ENCODE results near the gene CSMD2. TPM values are rescaled to one million over a fixed set of nuclear protein-coding genes. Genes with fewer than 3 reads are reported as not detected.

Gene CSMD2
- total RNA-seq, 5 donors from 2014 or later (not counting 1 experiment from before 2014, with no cell fraction given), result 0.03 TPM; not detected in 4

DNA sequence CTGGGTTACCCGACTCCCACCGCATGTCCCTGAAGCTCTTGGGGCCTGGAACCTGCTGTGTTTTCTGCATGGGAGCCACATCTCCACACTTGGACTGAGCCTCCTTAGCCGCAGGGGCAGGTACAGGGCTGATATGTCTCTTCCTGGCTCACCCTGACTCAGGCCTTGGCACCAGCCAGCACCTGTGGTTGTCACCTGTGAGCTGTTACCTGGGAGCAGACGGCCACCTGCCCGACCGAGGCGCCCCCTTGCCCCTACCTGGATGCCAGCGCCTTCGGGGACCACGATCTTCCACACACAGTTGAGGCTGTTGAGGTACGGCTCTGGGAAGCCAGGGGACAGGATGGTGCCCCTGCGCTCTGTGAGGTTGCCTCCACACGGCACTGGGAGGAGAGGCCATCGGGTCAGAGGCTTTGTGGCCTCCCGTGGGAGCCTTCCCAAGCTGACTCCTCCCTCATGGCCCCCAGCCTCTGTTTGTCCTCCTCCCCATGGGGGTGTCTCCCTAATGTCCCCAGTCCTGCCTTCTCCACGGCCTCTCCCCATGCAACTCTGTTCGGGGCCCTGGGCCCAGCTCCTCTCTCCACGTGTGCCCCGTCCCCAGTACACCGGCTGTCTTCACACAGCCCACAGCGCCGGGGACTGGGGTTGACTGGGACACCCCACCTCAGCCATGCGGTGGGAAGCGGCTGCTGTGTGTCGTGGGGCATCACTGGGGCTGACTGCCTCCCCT, 540.6 kb downstream of the CSMD2 start:
- Histone ChIP-seq H3K9me3 (no peaks in the 10 kb centered on the region), H3K4me3 (ENCODE audit: control insufficient read depth in 1 of 2, extremely low read depth in 1 of 2, low read length in 1 of 2) (no peak overlapping the region), H3K4me1 (ENCODE audit: control insufficient read depth in 1 of 2, extremely low read depth in 1 of 2, insufficient read depth in 2 of 2, low read length in 2 of 2) (no peaks in the 10 kb centered on the region), H3K36me3 (ENCODE audit: control insufficient read depth in 2 of 2, extremely low read depth in 1 of 2, insufficient read depth in 1 of 2, low read length in 1 of 2) (no peaks in the 10 kb centered on the region), H3K27ac (ENCODE audit: low read length) (no peak overlapping the region), H3K27me3 (replicated peaks in 1 of 2; ENCODE audit: control insufficient read depth in 2 of 2, extremely low read depth in 1 of 2, insufficient read depth in 2 of 2, low read length in 1 of 2) (peaks cover 0 to 30% of the 10 kb centered on the region in 2 experiments)
- DNase-seq, result no peak
- WGBS (ENCODE audit: insufficient coverage), result 87% methylated on average over 21 of the region's 25 CpGs
- Mint-ChIP-seq H3K36me3 (no peaks in the 10 kb centered on the region), H3K27me3 (peaks cover 25 to 30% of the 10 kb centered on the region in 2 donors), H3K4me1 (no peaks in the 10 kb centered on the region), H3K4me3 (no peak overlapping the region), H3K9me3 (no peaks in the 10 kb centered on the region), H3K27ac (no peak overlapping the region)
- ATAC-seq (replicated peaks in 1 of 4), result no peak
- POLR2A ChIA-PET, result no interaction called here
- CTCF ChIA-PET, result no interaction called here

DNA sequence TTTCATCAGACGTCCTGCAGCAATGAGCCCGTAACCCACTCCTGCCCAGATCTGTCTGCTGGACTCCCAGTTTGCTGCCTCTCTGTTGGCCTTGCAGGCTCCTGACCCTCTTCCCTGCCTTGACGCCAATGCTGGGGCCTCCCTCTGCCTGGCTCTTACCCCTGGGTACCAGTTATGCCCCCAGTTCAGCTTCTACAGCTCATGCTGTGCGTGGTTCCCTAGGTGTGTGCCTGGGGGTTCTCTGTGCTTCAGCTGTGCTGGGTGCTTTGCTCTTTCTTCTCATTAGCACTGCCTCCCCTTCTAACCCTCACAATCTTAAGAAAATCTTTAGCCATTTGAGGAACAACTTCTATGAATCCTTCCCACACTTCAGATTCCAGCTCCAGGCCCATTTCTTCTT, 541.2 kb downstream of the CSMD2 start:
- Mint-ChIP-seq H3K36me3 (no peaks in the 10 kb centered on the region), H3K27me3 (peaks cover 26 to 28% of the 10 kb centered on the region in 2 donors), H3K9me3 (no peaks in the 10 kb centered on the region), H3K4me1 (no peaks in the 10 kb centered on the region), H3K27ac (no peak overlapping the region), H3K4me3 (no peak overlapping the region)
- no peak overlapping the region for H3K4me3 ChIP-seq (ENCODE audit: control insufficient read depth in 1 of 2, extremely low read depth in 1 of 2, low read length in 1 of 2)
- ATAC-seq (replicated peaks in 1 of 4) (no peak), DNase-seq (no peak)
- 88% methylated on average over 4 of the region's 4 CpGs for WGBS (ENCODE audit: insufficient coverage)
- no peaks in the 10 kb centered on the region for H3K4me1 ChIP-seq (ENCODE audit: control insufficient read depth in 1 of 2, extremely low read depth in 1 of 2, insufficient read depth in 2 of 2, low read length in 2 of 2)
- ChIA-PET POLR2A (no interaction called here), CTCF (no interaction called here)
- H3K9me3 ChIP-seq, result no peaks in the 10 kb centered on the region
- no peak overlapping the region for H3K27ac ChIP-seq (ENCODE audit: low read length)
- peaks cover 0 to 35% of the 10 kb centered on the region in 2 experiments for H3K27me3 ChIP-seq (replicated peaks in 1 of 2; ENCODE audit: control insufficient read depth in 2 of 2, extremely low read depth in 1 of 2, insufficient read depth in 2 of 2, low read length in 1 of 2)
- H3K36me3 ChIP-seq (ENCODE audit: control insufficient read depth in 2 of 2, extremely low read depth in 1 of 2, insufficient read depth in 1 of 2, low read length in 1 of 2), result no peaks in the 10 kb centered on the region

DNA sequence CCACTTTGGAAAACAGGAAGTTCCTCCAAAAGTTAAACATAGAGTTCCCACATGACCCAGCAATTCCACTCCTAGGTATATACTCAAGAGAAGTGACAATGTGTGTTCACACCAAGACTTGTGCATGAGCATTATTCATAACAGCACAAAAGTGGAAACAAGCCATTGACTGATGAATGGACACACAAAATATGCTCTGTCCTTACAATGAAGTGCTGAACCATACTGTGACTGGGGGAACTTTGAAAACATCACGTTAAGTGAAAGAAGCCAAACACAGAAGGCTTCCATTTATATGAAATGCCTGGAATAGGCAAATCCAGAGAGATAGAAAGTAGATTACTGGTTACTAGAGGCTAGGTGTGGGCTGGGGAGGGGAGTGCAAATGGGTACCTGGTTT, 542.3 kb downstream of the CSMD2 start:
- WGBS (ENCODE audit: insufficient coverage), result 78% methylated on average over 1 of the region's 1 CpG
- DNase-seq (no peak), ATAC-seq (replicated peaks in 1 of 4) (no peak)
- Histone ChIP-seq H3K27ac (ENCODE audit: low read length) (no peak overlapping the region), H3K9me3 (no peaks in the 10 kb centered on the region), H3K4me1 (ENCODE audit: control insufficient read depth in 1 of 2, extremely low read depth in 1 of 2, insufficient read depth in 2 of 2, low read length in 2 of 2) (no peaks in the 10 kb centered on the region), H3K27me3 (replicated peaks in 1 of 2; ENCODE audit: control insufficient read depth in 2 of 2, extremely low read depth in 1 of 2, insufficient read depth in 2 of 2, low read length in 1 of 2) (peaks cover 0 to 39% of the 10 kb centered on the region in 2 experiments), H3K4me3 (ENCODE audit: control insufficient read depth in 1 of 2, extremely low read depth in 1 of 2, low read length in 1 of 2) (no peak overlapping the region), H3K36me3 (ENCODE audit: control insufficient read depth in 2 of 2, extremely low read depth in 1 of 2, insufficient read depth in 1 of 2, low read length in 1 of 2) (no peaks in the 10 kb centered on the region)
- POLR2A ChIA-PET, result no interaction called here
- CTCF ChIA-PET, result no interaction called here
- Mint-ChIP-seq H3K4me1 (no peaks in the 10 kb centered on the region), H3K27me3 (peaks cover 25 to 30% of the 10 kb centered on the region in 2 donors), H3K9me3 (no peaks in the 10 kb centered on the region), H3K36me3 (no peaks in the 10 kb centered on the region), H3K4me3 (no peak overlapping the region), H3K27ac (no peak overlapping the region)

DNA sequence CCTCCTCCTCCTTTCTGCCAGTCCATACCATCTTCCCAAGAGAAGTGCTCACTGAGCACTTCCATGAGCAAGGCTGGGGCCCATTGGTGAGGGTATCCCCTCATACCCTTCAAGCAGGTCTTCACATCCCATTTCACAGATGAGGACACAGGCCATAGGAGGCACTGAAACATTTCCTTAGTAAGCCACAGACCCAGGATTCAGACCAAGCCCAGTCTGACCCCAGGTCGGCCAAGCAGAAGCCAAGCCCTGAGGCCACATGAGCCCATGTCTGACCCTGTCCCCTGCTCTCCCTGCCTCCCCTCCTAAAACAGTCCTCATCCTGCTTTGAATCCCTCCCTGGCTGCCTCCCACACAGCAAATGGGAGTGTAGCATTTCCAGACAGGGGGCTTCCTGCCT, 546.4 kb downstream of the CSMD2 start:
- POLR2A ChIA-PET, result no interaction called here
- H3K27me3 Mint-ChIP-seq, result peaks cover 25 to 46% of the 10 kb centered on the region in 2 donors
- H3K4me1 Mint-ChIP-seq, result peaks cover 0 to 4% (median 0%) of the 10 kb centered on the region in 3 donors
- H3K4me1 ChIP-seq (ENCODE audit: control insufficient read depth in 1 of 2, extremely low read depth in 1 of 2, insufficient read depth in 2 of 2, low read length in 2 of 2), result no peaks in the 10 kb centered on the region
- DNase-seq (no peak), ATAC-seq (replicated peaks in 1 of 4) (no peak)
- H3K36me3 ChIP-seq (ENCODE audit: control insufficient read depth in 2 of 2, extremely low read depth in 1 of 2, insufficient read depth in 1 of 2, low read length in 1 of 2), result no peaks in the 10 kb centered on the region
- CTCF ChIA-PET, result no interaction called here
- no peak overlapping the region for H3K27ac ChIP-seq (ENCODE audit: low read length)
- H3K27ac Mint-ChIP-seq, result no peak overlapping the region
- 85% methylated on average over 1 of the region's 1 CpG for WGBS (ENCODE audit: insufficient coverage)
- no peaks in the 10 kb centered on the region for H3K9me3 Mint-ChIP-seq
- no peak overlapping the region for H3K4me3 ChIP-seq (ENCODE audit: control insufficient read depth in 1 of 2, extremely low read depth in 1 of 2, low read length in 1 of 2)
- no peaks in the 10 kb centered on the region for H3K9me3 ChIP-seq
- H3K27me3 ChIP-seq (replicated peaks in 1 of 2; ENCODE audit: control insufficient read depth in 2 of 2, extremely low read depth in 1 of 2, insufficient read depth in 2 of 2, low read length in 1 of 2), result peaks cover 0 to 25% of the 10 kb centered on the region in 2 experiments
- no peaks in the 10 kb centered on the region for H3K36me3 Mint-ChIP-seq
- H3K4me3 Mint-ChIP-seq, result no peak overlapping the region

DNA sequence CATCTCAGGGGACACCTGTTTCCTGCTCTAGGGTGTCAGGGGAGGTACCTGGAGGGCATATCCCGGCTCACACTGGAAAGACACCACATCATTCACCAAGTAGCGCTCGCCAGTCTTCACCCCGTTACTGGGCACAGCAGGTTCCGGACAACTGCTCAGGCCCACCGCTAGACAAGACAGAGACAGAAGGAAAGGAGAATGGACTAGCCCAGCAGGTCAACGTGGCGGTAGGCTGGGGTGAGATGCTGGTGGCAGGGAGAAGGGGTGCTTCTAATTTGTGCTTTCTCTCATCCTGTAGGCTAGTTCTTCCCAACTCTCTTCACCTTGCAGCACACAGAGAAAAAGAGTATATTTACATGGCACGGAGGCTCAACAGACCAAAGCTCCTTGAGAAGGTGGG, 547.6 kb downstream of the CSMD2 start:
- Histone ChIP-seq H3K36me3 (ENCODE audit: control insufficient read depth in 2 of 2, extremely low read depth in 1 of 2, insufficient read depth in 1 of 2, low read length in 1 of 2) (no peaks in the 10 kb centered on the region), H3K27ac (ENCODE audit: low read length) (no peak overlapping the region), H3K27me3 (replicated peaks in 1 of 2; ENCODE audit: control insufficient read depth in 2 of 2, extremely low read depth in 1 of 2, insufficient read depth in 2 of 2, low read length in 1 of 2) (peaks cover 0 to 29% of the 10 kb centered on the region in 2 experiments), H3K4me1 (ENCODE audit: control insufficient read depth in 1 of 2, extremely low read depth in 1 of 2, insufficient read depth in 2 of 2, low read length in 2 of 2) (no peaks in the 10 kb centered on the region), H3K4me3 (ENCODE audit: control insufficient read depth in 1 of 2, extremely low read depth in 1 of 2, low read length in 1 of 2) (no peak overlapping the region), H3K9me3 (no peaks in the 10 kb centered on the region)
- ChIA-PET POLR2A (no interaction called here), CTCF (no interaction called here)
- H3K9me3 Mint-ChIP-seq, result no peaks in the 10 kb centered on the region
- peaks cover 0 to 4% (median 0%) of the 10 kb centered on the region in 3 donors for H3K4me1 Mint-ChIP-seq
- H3K27ac Mint-ChIP-seq, result no peak overlapping the region
- H3K27me3 Mint-ChIP-seq, result peaks cover 28 to 52% of the 10 kb centered on the region in 2 donors
- no peak for DNase-seq
- no peaks in the 10 kb centered on the region for H3K36me3 Mint-ChIP-seq
- no peak for ATAC-seq (replicated peaks in 1 of 4)
- H3K4me3 Mint-ChIP-seq, result no peak overlapping the region
- WGBS (ENCODE audit: insufficient coverage), result 64% methylated on average over 5 of the region's 9 CpGs

DNA sequence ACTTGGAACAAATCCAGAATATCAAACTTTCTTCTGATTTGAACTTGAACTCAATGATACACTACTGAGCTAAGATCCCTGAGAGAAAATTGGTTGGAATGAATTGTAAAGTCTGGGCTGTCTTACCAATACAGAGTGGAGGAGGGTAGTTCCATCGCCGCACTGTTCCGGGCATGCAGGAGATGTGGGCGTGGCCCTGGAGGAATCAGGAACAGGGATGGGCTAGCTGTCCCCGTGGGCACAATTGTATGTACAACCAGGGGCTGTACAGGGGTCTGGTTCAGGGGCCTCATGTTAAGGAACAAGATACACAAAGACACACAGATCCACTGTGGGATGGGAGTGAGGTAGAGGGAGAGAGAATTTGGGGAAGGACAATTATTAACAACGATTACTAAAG, 548.2 kb downstream of the CSMD2 start:
- WGBS (ENCODE audit: insufficient coverage), result 85% methylated on average over 4 of the region's 6 CpGs
- DNase-seq (no peak), ATAC-seq (replicated peaks in 1 of 4) (no peak)
- H3K27ac ChIP-seq (ENCODE audit: low read length), result no peak overlapping the region
- Mint-ChIP-seq H3K4me3 (no peak overlapping the region), H3K36me3 (no peaks in the 10 kb centered on the region), H3K4me1 (peaks cover 0 to 4% (median 0%) of the 10 kb centered on the region in 3 donors), H3K27me3 (peaks cover 28 to 52% of the 10 kb centered on the region in 2 donors), H3K9me3 (no peaks in the 10 kb centered on the region), H3K27ac (no peak overlapping the region)
- H3K4me3 ChIP-seq (ENCODE audit: control insufficient read depth in 1 of 2, extremely low read depth in 1 of 2, low read length in 1 of 2), result no peak overlapping the region
- ChIA-PET POLR2A (no interaction called here), CTCF (no interaction called here)
- peaks cover 0 to 29% of the 10 kb centered on the region in 2 experiments for H3K27me3 ChIP-seq (replicated peaks in 1 of 2; ENCODE audit: control insufficient read depth in 2 of 2, extremely low read depth in 1 of 2, insufficient read depth in 2 of 2, low read length in 1 of 2)
- H3K9me3 ChIP-seq, result no peaks in the 10 kb centered on the region
- H3K4me1 ChIP-seq (ENCODE audit: control insufficient read depth in 1 of 2, extremely low read depth in 1 of 2, insufficient read depth in 2 of 2, low read length in 2 of 2), result no peaks in the 10 kb centered on the region
- H3K36me3 ChIP-seq (ENCODE audit: control insufficient read depth in 2 of 2, extremely low read depth in 1 of 2, insufficient read depth in 1 of 2, low read length in 1 of 2), result no peaks in the 10 kb centered on the region
